ENCODE results near the gene C5orf15. TPM values are rescaled to one million over a fixed set of nuclear protein-coding genes. Genes with fewer than 3 reads are reported as not detected.

C5orf15 gene
- polyA plus RNA-seq, 1 donor from 2014 or later: 72.3 TPM

DNA sequence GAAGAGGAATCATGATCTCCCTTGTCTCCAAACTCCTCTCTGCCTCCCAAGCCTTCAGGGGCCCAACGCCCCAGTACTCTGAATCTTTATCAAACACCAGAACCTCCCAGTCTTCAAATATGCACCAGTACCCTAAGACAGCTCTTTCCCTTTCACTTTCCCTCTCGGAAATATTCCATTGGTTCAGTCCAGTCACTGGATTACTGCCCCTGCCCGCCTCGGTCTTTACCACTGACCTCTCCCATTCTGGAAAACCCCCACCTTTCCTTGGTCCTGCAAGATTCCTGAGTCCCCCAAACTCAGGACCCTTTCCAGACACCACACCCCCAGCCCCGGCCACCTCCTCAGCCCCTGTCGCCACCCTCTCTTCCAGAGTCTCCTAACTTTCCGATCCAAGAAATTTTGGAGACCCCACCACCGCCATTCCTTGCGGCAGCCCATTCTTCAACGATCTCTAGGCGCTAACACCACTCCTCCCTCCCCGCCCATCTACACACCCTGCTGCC is 674 bp downstream of the C5orf15 start:
- peaks cover 52% of the 10 kb centered on the region for H3K79me2 ChIP-seq (replicated peaks; ENCODE audit: insufficient read depth, low read length)
- H3K9me2 ChIP-seq (ENCODE audit: insufficient read depth, low read length): no peaks in the 10 kb centered on the region
- H2AFZ ChIP-seq (ENCODE audit: low read depth, low read length): peak overlapping the region; percentile 86
- H3K9ac ChIP-seq (ENCODE audit: low read length): peak overlapping the region; percentile 98
- no peaks in the 10 kb centered on the region for H3K27me3 ChIP-seq (ENCODE audit: insufficient read depth, low read depth, low read length)
- no peaks in the 10 kb centered on the region for H4K20me1 ChIP-seq (ENCODE audit: insufficient read depth)
- H3F3A ChIP-seq (ENCODE audit: insufficient read depth, low read length, poor library complexity, severe bottlenecking): no peaks in the 10 kb centered on the region
- peak overlapping the region; percentile 66 for H3K4me2 ChIP-seq (ENCODE audit: low read length)
- peak overlapping the region; percentile 95 for H3K27ac ChIP-seq (ENCODE audit: low read length)
- H3K36me3 ChIP-seq (ENCODE audit: insufficient read depth, low read length): no peaks in the 10 kb centered on the region
- H3K4me3 ChIP-seq (ENCODE audit: low read length): peak overlapping the region; percentile 83
- TF ChIP-seq TAF1 (IDR thresholded peaks at IDR 0.05; ENCODE audit: low read depth) (no peak), RAD21 (conservative IDR thresholded peaks at IDR 0.05) (no peak), SMC3 (conservative IDR thresholded peaks at IDR 0.05; ENCODE audit: poor library complexity) (no peak)
- TF ChIP-seq, protein P1, sequence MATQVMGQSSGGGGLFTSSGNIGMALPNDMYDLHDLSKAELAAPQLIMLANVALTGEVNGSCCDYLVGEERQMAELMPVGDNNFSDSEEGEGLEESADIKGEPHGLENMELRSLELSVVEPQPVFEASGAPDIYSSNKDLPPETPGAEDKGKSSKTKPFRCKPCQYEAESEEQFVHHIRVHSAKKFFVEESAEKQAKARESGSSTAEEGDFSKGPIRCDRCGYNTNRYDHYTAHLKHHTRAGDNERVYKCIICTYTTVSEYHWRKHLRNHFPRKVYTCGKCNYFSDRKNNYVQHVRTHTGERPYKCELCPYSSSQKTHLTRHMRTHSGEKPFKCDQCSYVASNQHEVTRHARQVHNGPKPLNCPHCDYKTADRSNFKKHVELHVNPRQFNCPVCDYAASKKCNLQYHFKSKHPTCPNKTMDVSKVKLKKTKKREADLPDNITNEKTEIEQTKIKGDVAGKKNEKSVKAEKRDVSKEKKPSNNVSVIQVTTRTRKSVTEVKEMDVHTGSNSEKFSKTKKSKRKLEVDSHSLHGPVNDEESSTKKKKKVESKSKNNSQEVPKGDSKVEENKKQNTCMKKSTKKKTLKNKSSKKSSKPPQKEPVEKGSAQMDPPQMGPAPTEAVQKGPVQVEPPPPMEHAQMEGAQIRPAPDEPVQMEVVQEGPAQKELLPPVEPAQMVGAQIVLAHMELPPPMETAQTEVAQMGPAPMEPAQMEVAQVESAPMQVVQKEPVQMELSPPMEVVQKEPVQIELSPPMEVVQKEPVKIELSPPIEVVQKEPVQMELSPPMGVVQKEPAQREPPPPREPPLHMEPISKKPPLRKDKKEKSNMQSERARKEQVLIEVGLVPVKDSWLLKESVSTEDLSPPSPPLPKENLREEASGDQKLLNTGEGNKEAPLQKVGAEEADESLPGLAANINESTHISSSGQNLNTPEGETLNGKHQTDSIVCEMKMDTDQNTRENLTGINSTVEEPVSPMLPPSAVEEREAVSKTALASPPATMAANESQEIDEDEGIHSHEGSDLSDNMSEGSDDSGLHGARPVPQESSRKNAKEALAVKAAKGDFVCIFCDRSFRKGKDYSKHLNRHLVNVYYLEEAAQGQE (IDR thresholded peaks at IDR 0.05; ENCODE audit: borderline replicate concordance): no peak
- H3K9me3 ChIP-seq (ENCODE audit: low read length): no peaks in the 10 kb centered on the region

DNA sequence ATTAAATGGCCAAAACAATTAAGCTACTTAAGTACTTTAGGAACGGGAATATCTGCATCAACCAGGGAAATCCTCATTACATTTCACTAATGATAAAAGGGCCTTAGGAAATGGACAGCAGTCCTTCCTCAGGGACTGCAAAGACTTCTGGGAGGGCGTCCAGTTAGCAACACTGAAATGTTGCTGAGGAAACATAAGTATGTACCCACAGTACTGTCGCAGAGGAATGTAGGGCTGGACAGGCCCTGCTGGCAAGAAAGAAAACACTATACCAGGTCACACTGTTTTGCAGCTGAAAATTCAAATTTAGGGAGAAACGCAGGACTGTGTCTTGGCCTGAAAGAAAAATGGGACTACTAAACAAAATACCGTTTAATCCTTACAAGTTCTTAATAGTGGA is 1.3 kb downstream of the C5orf15 start:
- Histone ChIP-seq H3F3A (ENCODE audit: insufficient read depth, low read length, poor library complexity, severe bottlenecking) (no peaks in the 10 kb centered on the region), H3K27ac (ENCODE audit: low read length) (peak overlapping the region; percentile 95), H3K4me3 (ENCODE audit: low read length) (peak overlapping the region; percentile 83), H3K9me3 (ENCODE audit: low read length) (no peaks in the 10 kb centered on the region), H3K36me3 (ENCODE audit: insufficient read depth, low read length) (no peaks in the 10 kb centered on the region), H3K9ac (ENCODE audit: low read length) (peak overlapping the region; percentile 98), H3K27me3 (ENCODE audit: insufficient read depth, low read depth, low read length) (no peaks in the 10 kb centered on the region), H3K4me2 (ENCODE audit: low read length) (peak overlapping the region; percentile 66), H3K79me2 (replicated peaks; ENCODE audit: insufficient read depth, low read length) (peaks cover 52% of the 10 kb centered on the region), H4K20me1 (ENCODE audit: insufficient read depth) (no peaks in the 10 kb centered on the region), H3K9me2 (ENCODE audit: insufficient read depth, low read length) (no peaks in the 10 kb centered on the region), H2AFZ (ENCODE audit: low read depth, low read length) (no peak overlapping the region)
- TF ChIP-seq, protein P1 (IDR thresholded peaks at IDR 0.05; ENCODE audit: borderline replicate concordance): no peak
- no peak for TF ChIP-seq MXI1 (conservative IDR thresholded peaks at IDR 0.05; ENCODE audit: poor library complexity, severe bottlenecking)
- no peak for TF ChIP-seq POLR2AphosphoS5 (IDR thresholded peaks at IDR 0.05)

DNA sequence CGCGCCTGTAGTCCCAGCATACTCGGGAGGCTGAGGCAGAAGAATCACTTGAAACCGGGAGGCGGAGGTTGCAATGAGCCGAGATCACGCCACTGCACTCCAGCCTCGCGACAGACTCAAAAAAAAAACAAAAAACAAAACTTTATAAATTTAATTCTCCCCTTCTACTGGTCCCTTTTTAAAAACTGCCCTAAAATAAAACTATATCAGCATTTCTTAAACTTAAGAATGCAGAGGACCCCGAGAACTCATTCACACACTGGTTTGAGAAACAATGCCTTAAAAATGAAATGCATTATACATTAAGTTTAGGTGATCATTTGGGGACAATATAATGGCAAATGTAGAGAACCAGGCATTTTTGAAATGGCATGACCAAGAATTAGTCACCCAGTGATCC is 2.3 kb downstream of the C5orf15 start:
- no peak overlapping the region for H2AFZ ChIP-seq (ENCODE audit: low read depth, low read length)
- H3K36me3 ChIP-seq (ENCODE audit: insufficient read depth, low read length): no peaks in the 10 kb centered on the region
- TF ChIP-seq POLR2AphosphoS5 (IDR thresholded peaks at IDR 0.05): no peak
- TF ChIP-seq, protein P1 (IDR thresholded peaks at IDR 0.05; ENCODE audit: borderline replicate concordance): no peak
- TF ChIP-seq EZH2 (IDR thresholded peaks at IDR 0.05; ENCODE audit: borderline replicate concordance, insufficient read depth, low read length, poor library complexity, severe bottlenecking): no peak
- TF ChIP-seq, protein P2, sequence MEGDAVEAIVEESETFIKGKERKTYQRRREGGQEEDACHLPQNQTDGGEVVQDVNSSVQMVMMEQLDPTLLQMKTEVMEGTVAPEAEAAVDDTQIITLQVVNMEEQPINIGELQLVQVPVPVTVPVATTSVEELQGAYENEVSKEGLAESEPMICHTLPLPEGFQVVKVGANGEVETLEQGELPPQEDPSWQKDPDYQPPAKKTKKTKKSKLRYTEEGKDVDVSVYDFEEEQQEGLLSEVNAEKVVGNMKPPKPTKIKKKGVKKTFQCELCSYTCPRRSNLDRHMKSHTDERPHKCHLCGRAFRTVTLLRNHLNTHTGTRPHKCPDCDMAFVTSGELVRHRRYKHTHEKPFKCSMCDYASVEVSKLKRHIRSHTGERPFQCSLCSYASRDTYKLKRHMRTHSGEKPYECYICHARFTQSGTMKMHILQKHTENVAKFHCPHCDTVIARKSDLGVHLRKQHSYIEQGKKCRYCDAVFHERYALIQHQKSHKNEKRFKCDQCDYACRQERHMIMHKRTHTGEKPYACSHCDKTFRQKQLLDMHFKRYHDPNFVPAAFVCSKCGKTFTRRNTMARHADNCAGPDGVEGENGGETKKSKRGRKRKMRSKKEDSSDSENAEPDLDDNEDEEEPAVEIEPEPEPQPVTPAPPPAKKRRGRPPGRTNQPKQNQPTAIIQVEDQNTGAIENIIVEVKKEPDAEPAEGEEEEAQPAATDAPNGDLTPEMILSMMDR (IDR thresholded peaks at IDR 0.05; ENCODE audit: poor library complexity, severe bottlenecking): no peak
- TF ChIP-seq TAF1 (IDR thresholded peaks at IDR 0.05; ENCODE audit: low read depth): no peak
- no peak for TF ChIP-seq MXI1 (conservative IDR thresholded peaks at IDR 0.05; ENCODE audit: poor library complexity, severe bottlenecking)
- no peak for TF ChIP-seq EP300 (conservative IDR thresholded peaks at IDR 0.05; ENCODE audit: poor library complexity, severe bottlenecking)
- no peak for TF ChIP-seq RAD21 (conservative IDR thresholded peaks at IDR 0.05)
- TF ChIP-seq SMC3 (conservative IDR thresholded peaks at IDR 0.05; ENCODE audit: poor library complexity): no peak

More for the DNA sequence above, 2.3 kb downstream of the C5orf15 start:
- Histone ChIP-seq H3K9ac (ENCODE audit: low read length) (no peak overlapping the region), H3K4me3 (ENCODE audit: low read length) (no peak overlapping the region), H3K9me2 (ENCODE audit: insufficient read depth, low read length) (no peaks in the 10 kb centered on the region), H4K20me1 (ENCODE audit: insufficient read depth) (no peaks in the 10 kb centered on the region), H3K9me3 (ENCODE audit: low read length) (no peaks in the 10 kb centered on the region), H3F3A (ENCODE audit: insufficient read depth, low read length, poor library complexity, severe bottlenecking) (no peaks in the 10 kb centered on the region), H3K4me2 (ENCODE audit: low read length) (no peak overlapping the region), H3K27ac (ENCODE audit: low read length) (no peak overlapping the region), H3K27me3 (ENCODE audit: insufficient read depth, low read depth, low read length) (no peaks in the 10 kb centered on the region), H3K79me2 (replicated peaks; ENCODE audit: insufficient read depth, low read length) (peaks cover 52% of the 10 kb centered on the region)
